Thoracic aorta (tissue), 2 donors: Measurements from ENCODE around the gene SPAG16. TPM values are rescaled to one million over a fixed set of nuclear protein-coding genes. Genes with fewer than 3 reads are reported as not detected.
"Not testable (repeated sequence)": the region's sequence is repeated elsewhere in the genome, so short reads cannot be mapped to it uniquely, and the experiment has no call there.

Experiments used
- ATAC-seq: fragments of 150-250 bp; one replicate; pipeline ENCODE4 v1.8.0; 2017; ENCODE audit warnings: low read depth; ENCODE audit not compliant: insufficient number of reproducible peaks, low FRiP score
- DNase-seq: peaks from one replicate; pipeline ENCODE4 v3.0.0-alpha.2; 2020; ENCODE audit warnings: low spot score
- H3K27ac ChIP-seq, 2 donors: fragments of 200-600 bp; sonication (generic); 1 replicate in 1 of 2; 2 replicates in 1 of 2; pipeline ENCODE4 v1.5.1; 2016; ENCODE audit warnings: mild to moderate bottlenecking in 2 of 2, moderate library complexity in 2 of 2
- H3K27me3 ChIP-seq: fragments of 200-600 bp; sonication (generic); replicated peaks from 2 replicates; pipeline ENCODE4 v1.6.0; 2016; ENCODE audit warnings: mild to moderate bottlenecking; ENCODE audit not compliant: insufficient read depth
- H3K36me3 ChIP-seq: fragments of 200-600 bp; sonication (generic); one replicate; pipeline ENCODE4 v1.5.1; 2016
- H3K4me1 ChIP-seq, 2 donors: fragments of 200-600 bp; sonication (generic); 1 replicate in 1 of 2; 2 replicates in 1 of 2; pipeline versions ENCODE4 v1.5.1 to v1.6.0; 2016; ENCODE audit warnings: low read depth in 2 of 2, mild to moderate bottlenecking in 1 of 2; ENCODE audit not compliant: control insufficient read depth in 1 of 2
- H3K4me3 ChIP-seq: fragments of 200-600 bp; sonication (generic); 2 replicates; pipeline ENCODE4 v1.5.1; 2016; ENCODE audit warnings: mild to moderate bottlenecking
- H3K9me3 ChIP-seq: fragments of 200-600 bp; sonication (generic); 2 replicates; pipeline ENCODE4 v1.5.1; 2016
- total RNA-seq, 2 donors: library from RNA; depleted of rRNA; stranded (reverse); fragments of >200 nt; gene quantifications; one replicate each; pipeline versions ENCODE4 v1.1.0 to v1.2.3, GENCODE V29; 2016
- TF ChIP-seq, protein P1 (sequence below): fragments of 200-600 bp; sonication (generic); IDR thresholded peaks from one replicate; pipeline ENCODE4 v1.5.1; 2019; ENCODE audit warnings: antibody characterized with exemption

SPAG16 gene
- total RNA-seq, 2 donors from 2014 or later, result 7.4 to 26.3 TPM

DNA sequence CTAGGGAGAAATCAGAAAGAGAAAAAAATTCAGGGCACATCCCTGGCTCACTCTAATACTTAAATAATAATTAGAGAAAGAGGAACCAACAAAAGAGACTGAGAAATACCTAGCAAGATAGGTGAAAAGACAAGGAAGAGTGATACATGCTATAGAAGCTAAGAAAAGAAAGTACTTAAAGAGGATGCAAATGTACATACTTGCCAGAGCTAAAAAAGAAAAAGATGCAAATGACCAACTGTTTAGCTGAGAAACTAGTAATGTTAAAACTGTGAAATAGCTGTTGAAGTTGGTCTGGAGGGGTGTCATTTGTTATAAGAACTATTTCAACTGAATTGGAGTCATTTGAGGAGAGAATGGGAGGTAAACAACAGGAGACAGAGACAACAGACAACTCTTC lies 412.2 kb downstream of the SPAG16 start:
- Histone ChIP-seq H3K36me3 (no peaks in the 10 kb centered on the region), H3K27me3 (no peaks in the 10 kb centered on the region), H3K4me3 (no peak overlapping the region), H3K27ac (no peak overlapping the region), H3K4me1 (no peaks in the 10 kb centered on the region), H3K9me3 (no peaks in the 10 kb centered on the region)
- ATAC-seq, result no peak
- TF ChIP-seq, protein P1, sequence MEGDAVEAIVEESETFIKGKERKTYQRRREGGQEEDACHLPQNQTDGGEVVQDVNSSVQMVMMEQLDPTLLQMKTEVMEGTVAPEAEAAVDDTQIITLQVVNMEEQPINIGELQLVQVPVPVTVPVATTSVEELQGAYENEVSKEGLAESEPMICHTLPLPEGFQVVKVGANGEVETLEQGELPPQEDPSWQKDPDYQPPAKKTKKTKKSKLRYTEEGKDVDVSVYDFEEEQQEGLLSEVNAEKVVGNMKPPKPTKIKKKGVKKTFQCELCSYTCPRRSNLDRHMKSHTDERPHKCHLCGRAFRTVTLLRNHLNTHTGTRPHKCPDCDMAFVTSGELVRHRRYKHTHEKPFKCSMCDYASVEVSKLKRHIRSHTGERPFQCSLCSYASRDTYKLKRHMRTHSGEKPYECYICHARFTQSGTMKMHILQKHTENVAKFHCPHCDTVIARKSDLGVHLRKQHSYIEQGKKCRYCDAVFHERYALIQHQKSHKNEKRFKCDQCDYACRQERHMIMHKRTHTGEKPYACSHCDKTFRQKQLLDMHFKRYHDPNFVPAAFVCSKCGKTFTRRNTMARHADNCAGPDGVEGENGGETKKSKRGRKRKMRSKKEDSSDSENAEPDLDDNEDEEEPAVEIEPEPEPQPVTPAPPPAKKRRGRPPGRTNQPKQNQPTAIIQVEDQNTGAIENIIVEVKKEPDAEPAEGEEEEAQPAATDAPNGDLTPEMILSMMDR, result no peak
- DNase-seq, result no peak

DNA sequence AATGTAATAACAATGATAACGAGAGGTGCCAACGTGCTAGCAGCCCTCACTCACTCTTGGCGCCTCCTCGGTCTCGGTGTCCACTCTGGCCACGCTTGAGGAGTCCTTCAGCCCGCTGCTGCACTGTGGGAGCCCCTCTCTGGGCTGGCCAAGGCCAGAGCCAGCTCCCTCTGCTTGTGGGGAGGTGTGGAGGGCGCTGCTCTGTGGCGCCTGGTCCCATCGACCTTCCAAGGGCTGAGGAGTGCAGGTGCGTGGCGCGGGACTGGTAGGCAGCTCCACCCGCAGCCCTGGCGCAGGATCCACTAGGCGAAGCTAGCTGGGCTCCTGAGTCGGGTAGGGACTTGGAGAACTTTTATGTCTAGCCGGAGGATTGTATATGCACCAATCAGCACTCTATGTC lies 417.1 kb downstream of the SPAG16 start:
- H3K9me3 ChIP-seq, H3K27ac ChIP-seq, DNase-seq, H3K4me3 ChIP-seq, H3K36me3 ChIP-seq, H3K4me1 ChIP-seq, H3K27me3 ChIP-seq, ATAC-seq: not testable (repeated sequence)

DNA sequence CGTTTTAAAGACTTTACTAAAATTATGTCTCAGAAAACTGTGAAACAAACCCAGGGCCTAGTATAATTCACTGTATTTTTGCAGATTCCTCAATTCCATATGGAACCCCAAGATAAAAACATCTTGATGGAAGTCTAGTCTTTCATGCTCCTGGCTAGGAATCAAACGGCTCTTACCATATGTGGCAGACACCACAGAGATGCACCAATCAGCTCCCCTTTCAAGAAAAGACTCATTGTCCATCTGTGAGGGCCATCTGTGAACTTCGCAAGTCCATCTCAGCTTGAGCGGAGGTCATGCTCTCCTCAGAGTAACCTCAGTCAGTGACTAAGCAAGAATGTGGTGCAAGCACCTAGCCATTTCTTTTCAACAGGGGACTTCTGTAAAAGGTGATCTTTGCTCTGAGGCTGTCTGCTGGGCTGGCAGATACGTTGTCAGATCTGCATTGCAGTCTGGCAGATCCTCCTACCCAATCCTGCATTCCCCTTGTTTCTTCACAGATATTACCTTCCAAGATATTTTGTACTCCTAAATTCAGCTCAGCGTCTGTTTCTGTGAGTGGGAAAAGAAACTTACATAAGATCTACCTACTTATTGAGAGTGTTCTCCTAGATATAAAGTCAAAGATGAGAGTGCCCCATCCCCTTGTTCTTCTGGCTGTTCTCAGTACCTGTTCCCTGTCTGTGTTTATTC lies 419.3 kb downstream of the SPAG16 start:
- TF ChIP-seq, protein P1, result no peak
- ATAC-seq (no peak), DNase-seq (no peak)
- no peaks in the 10 kb centered on the region for H3K4me1 ChIP-seq
- H3K27me3 ChIP-seq, result no peaks in the 10 kb centered on the region
- H3K9me3 ChIP-seq, result no peaks in the 10 kb centered on the region
- no peak overlapping the region for H3K27ac ChIP-seq
- no peaks in the 10 kb centered on the region for H3K36me3 ChIP-seq
- no peak overlapping the region for H3K4me3 ChIP-seq

DNA sequence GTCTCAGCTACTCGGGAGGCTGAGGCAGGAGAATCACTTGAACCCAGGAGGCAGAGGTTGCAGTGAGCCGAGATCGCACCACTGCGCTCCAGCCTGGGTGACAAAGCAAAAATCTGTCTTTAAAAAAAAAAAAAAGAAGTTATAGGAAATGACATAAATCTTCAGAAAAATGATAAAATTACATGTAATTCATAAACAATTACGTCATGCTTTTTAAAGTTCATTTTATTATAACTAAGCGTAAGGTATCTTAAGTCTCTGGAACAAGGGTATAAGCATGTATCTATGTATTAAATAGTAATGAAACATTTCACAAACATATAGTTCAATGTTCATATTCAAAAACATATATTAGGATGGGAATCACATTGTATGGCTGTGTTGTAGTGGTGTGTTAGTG lies 425.9 kb downstream of the SPAG16 start:
- TF ChIP-seq, protein P1, result no peak
- Histone ChIP-seq H3K27ac (no peak overlapping the region), H3K27me3 (no peaks in the 10 kb centered on the region), H3K36me3 (no peaks in the 10 kb centered on the region), H3K4me3 (no peak overlapping the region), H3K4me1 (no peaks in the 10 kb centered on the region), H3K9me3 (no peaks in the 10 kb centered on the region)
- DNase-seq (no peak), ATAC-seq (no peak)

DNA sequence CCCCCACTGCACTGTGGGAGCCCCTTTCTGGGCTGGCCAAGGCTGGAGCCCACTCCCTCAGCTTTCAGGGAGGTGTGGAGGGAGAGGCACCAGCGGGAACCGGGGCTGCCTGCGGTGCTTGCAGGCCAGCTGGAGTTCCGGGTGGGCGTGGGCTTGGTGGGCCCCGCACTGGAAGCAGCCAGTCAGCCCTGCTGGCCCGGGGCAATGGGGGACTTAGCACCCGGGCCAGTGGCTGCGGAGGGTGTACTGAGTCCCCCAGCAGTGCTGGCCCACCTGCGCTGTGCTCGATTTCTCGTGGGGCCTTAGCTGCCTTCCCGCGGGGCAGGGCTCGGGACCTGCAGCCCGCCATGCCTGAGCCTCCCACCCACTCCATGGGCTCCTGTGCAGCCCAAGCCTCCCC lies 434.1 kb downstream of the SPAG16 start:
- not testable (repeated sequence) for H3K27ac ChIP-seq, H3K36me3 ChIP-seq, H3K27me3 ChIP-seq, H3K4me3 ChIP-seq, H3K4me1 ChIP-seq, ATAC-seq, DNase-seq, H3K9me3 ChIP-seq

DNA sequence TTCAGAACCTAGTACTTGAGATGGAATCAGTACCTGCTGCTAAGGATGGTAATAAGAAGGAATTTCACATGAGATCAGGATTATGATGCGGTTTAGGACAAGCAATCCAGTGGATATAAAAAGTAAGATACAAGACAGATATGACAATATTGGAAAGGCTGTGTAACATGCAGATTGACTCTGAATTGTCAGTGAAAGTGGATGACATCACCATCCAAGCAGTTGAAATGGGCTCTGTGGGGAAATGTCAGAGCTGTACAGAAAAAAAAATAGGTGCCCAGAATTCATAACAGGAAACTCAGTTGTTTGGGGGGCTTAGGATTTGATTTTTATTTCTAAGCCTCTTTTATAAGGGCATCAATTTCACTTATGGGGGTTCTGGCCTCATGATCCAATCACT lies 438.3 kb downstream of the SPAG16 start:
- TF ChIP-seq, protein P1, result no peak
- Histone ChIP-seq H3K27me3 (no peaks in the 10 kb centered on the region), H3K36me3 (no peaks in the 10 kb centered on the region), H3K9me3 (no peaks in the 10 kb centered on the region), H3K4me1 (peaks cover 0 to 6% of the 10 kb centered on the region in 2 donors), H3K4me3 (no peak overlapping the region), H3K27ac (no peak overlapping the region)
- ATAC-seq (no peak), DNase-seq (no peak)
